CD4-positive, alpha-beta T cell treated with Interleukin-2 at 100 ng/mL for 4 hours (primary cell): Measurements from ENCODE around the gene POLR1B.
"Not testable (repeated sequence)": the region's sequence is repeated elsewhere in the genome, so short reads cannot be mapped to it uniquely, and the experiment has no call there.

Experiments used
- DNase-seq: peaks from one replicate; pipeline ENCODE4 v3.0.0-alpha.2; 2020; ENCODE audit warnings: low spot score

The POLR1B gene

GRCh38 chr2:112600634-112601033, 58.4 kb downstream of the POLR1B start:
- DNase-seq, result no peak

- no peak for DNase-seq
Observed at GRCh38 chr2:112601754-112602153, 59.5 kb downstream of the POLR1B start.

- no peak for DNase-seq
Observed at GRCh38 chr2:112602917-112603316, 60.7 kb downstream of the POLR1B start.

- no peak for DNase-seq
Observed at GRCh38 chr2:112603731-112604130, 61.5 kb downstream of the POLR1B start.

- no peak for DNase-seq
Observed at GRCh38 chr2:112604952-112605351, 62.7 kb downstream of the POLR1B start.

GRCh38 chr2:112605926-112606325, 63.7 kb downstream of the POLR1B start:
- DNase-seq, result no peak

GRCh38 chr2:112606547-112606946, 64.3 kb downstream of the POLR1B start:
- DNase-seq, result no peak

- DNase-seq, result no peak
Observed at GRCh38 chr2:112607680-112608438, 65.6 kb downstream of the POLR1B start.

GRCh38 chr2:112609320-112609719, 67.1 kb downstream of the POLR1B start:
- DNase-seq, result not testable (repeated sequence)

GRCh38 chr2:112612283-112612682, 70.0 kb downstream of the POLR1B start:
- not testable (repeated sequence) for DNase-seq

- no peak for DNase-seq
Observed at GRCh38 chr2:112614201-112614840, 72.1 kb downstream of the POLR1B start.

- DNase-seq, result no peak
Observed at GRCh38 chr2:112615051-112615450, 72.8 kb downstream of the POLR1B start.

- DNase-seq, result not testable (repeated sequence)
Observed at GRCh38 chr2:112615798-112616197, 73.5 kb downstream of the POLR1B start.

GRCh38 chr2:112618383-112618782, 76.1 kb downstream of the POLR1B start:
- no peak for DNase-seq

- no peak for DNase-seq
Observed at GRCh38 chr2:112621790-112622527, 79.7 kb downstream of the POLR1B start.

- DNase-seq, result no peak
Observed at GRCh38 chr2:112622528-112622849, 80.2 kb downstream of the POLR1B start.

GRCh38 chr2:112623913-112624777, 81.9 kb downstream of the POLR1B start:
- DNase-seq, result peak; percentile 88

- DNase-seq, result no peak
Observed at GRCh38 chr2:112625474-112626114, 83.3 kb downstream of the POLR1B start.

GRCh38 chr2:112626604-112627059, 84.4 kb downstream of the POLR1B start:
- peak; percentile 66 for DNase-seq
